Measurements from ENCODE around the gene DYNLL2.
"Not testable (repeated sequence)": the region's sequence is repeated elsewhere in the genome, so short reads cannot be mapped to it uniquely, and the experiment has no call there.

Gene DYNLL2

DNA sequence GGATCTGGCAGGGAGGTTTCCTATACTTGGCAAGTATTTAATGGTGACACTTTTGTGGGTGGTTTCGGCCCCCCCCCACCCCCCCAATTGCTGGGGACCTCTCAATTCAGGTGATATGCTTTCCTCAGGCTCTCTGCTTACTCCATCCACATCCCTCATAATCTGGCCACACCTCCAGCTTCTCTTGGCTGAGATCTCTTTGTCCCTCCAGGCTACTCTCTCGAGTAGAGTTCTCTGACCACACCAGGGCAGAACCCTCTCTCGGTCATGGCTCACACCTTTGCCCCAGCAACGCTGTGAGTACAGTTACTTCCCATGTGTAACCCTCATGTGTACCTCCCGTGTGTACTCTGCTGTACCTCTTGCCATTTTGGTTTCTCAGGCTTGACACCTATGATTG, 42.1 kb upstream of the DYNLL2 start:
- no peak for ATAC-seq

DNA sequence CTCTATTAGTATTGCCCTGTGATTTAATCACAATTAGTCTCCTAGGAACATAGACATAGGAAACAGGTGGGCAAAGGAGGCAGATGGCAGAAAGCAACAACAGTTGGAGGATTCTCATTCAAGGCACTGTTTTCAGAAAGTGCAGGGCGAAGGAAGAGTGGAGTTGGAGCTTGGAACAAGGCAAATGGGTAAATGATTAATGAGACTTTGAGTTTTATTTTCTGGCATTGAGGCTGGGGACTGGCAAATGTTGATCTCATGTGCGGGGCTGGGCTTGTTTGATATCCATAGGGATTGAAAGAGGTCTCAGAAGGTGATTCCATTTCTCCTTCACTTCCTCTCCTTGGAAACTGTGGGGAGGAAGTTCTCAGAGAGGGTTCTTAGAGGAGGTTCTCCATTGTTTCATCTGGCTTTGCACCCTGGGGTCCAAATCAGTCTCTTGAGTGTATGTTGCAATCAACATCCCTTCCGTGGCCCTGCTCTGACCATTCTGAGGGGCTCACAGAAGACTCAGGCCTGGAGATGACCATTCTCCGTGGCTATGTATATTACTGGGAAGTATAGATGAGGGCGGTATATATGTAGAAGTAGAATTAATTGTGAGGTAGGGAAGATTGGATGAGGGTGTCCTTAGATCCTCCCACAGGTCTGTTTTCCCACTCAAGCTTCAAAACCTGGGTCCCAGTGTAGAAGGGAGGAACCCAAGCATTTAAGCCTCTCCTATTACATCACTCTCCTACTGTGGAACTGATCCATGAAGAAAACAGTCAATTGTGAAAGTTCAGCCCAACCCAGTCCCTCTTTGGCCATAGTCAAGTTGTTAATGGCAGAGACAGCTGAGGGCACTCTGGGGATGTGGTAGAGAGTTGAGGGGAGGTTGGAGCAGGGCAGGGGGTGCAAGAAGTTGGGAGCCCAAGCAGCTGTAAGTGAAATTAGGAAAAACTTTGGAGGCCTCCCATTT, 39.7 kb upstream of the DYNLL2 start:
- no peak for ATAC-seq
- no peak for TF ChIP-seq ZNF8 (CRISPR knock-in tag; IDR thresholded peaks at IDR 0.05)
- TF ChIP-seq CSDC2 (CRISPR knock-in tag; IDR thresholded peaks at IDR 0.05), result no peak
- TF ChIP-seq OSR1 (CRISPR knock-in tag; IDR thresholded peaks at IDR 0.05), result no peak
- no peak for TF ChIP-seq PPARA (CRISPR knock-in tag; IDR thresholded peaks at IDR 0.05; ENCODE audit: borderline replicate concordance)
- TF ChIP-seq, protein P1, sequence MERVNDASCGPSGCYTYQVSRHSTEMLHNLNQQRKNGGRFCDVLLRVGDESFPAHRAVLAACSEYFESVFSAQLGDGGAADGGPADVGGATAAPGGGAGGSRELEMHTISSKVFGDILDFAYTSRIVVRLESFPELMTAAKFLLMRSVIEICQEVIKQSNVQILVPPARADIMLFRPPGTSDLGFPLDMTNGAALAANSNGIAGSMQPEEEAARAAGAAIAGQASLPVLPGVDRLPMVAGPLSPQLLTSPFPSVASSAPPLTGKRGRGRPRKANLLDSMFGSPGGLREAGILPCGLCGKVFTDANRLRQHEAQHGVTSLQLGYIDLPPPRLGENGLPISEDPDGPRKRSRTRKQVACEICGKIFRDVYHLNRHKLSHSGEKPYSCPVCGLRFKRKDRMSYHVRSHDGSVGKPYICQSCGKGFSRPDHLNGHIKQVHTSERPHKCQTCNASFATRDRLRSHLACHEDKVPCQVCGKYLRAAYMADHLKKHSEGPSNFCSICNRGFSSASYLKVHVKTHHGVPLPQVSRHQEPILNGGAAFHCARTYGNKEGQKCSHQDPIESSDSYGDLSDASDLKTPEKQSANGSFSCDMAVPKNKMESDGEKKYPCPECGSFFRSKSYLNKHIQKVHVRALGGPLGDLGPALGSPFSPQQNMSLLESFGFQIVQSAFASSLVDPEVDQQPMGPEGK (CRISPR knock-in tag; IDR thresholded peaks at IDR 0.05; ENCODE audit: borderline replicate concordance), result no peak
- TF ChIP-seq SNAI2 (CRISPR knock-in tag; IDR thresholded peaks at IDR 0.05), result no peak
- TF ChIP-seq TOX (CRISPR knock-in tag; IDR thresholded peaks at IDR 0.05; ENCODE audit: borderline replicate concordance), result no peak
- TF ChIP-seq ARNTL (CRISPR knock-in tag; IDR thresholded peaks at IDR 0.05; ENCODE audit: borderline replicate concordance, low read depth), result no peak
- TF ChIP-seq ZFP3 (CRISPR knock-in tag; IDR thresholded peaks at IDR 0.05), result no peak
- TF ChIP-seq TCF4 (CRISPR knock-in tag; IDR thresholded peaks at IDR 0.05; ENCODE audit: borderline replicate concordance), result no peak
- no peak for TF ChIP-seq ZC3H10 (CRISPR knock-in tag; IDR thresholded peaks at IDR 0.05)
- TF ChIP-seq, protein P2, sequence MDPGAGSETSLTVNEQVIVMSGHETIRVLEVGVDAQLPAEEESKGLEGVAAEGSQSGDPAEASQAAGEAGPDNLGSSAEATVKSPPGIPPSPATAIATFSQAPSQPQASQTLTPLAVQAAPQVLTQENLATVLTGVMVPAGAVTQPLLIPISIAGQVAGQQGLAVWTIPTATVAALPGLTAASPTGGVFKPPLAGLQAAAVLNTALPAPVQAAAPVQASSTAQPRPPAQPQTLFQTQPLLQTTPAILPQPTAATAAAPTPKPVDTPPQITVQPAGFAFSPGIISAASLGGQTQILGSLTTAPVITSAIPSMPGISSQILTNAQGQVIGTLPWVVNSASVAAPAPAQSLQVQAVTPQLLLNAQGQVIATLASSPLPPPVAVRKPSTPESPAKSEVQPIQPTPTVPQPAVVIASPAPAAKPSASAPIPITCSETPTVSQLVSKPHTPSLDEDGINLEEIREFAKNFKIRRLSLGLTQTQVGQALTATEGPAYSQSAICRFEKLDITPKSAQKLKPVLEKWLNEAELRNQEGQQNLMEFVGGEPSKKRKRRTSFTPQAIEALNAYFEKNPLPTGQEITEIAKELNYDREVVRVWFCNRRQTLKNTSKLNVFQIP (CRISPR knock-in tag; IDR thresholded peaks at IDR 0.05; ENCODE audit: borderline replicate concordance, low read depth), result no peak
- no peak for TF ChIP-seq RARB (CRISPR knock-in tag; IDR thresholded peaks at IDR 0.05)

More for the DNA sequence above, 42.1 kb upstream of the DYNLL2 start:
- TF ChIP-seq, protein P3, sequence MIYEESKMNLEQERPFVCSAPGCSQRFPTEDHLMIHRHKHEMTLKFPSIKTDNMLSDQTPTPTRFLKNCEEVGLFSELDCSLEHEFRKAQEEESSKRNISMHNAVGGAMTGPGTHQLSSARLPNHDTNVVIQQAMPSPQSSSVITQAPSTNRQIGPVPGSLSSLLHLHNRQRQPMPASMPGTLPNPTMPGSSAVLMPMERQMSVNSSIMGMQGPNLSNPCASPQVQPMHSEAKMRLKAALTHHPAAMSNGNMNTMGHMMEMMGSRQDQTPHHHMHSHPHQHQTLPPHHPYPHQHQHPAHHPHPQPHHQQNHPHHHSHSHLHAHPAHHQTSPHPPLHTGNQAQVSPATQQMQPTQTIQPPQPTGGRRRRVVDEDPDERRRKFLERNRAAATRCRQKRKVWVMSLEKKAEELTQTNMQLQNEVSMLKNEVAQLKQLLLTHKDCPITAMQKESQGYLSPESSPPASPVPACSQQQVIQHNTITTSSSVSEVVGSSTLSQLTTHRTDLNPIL (CRISPR knock-in tag; IDR thresholded peaks at IDR 0.05; ENCODE audit: low read depth), result no peak
- TF ChIP-seq, protein P4, sequence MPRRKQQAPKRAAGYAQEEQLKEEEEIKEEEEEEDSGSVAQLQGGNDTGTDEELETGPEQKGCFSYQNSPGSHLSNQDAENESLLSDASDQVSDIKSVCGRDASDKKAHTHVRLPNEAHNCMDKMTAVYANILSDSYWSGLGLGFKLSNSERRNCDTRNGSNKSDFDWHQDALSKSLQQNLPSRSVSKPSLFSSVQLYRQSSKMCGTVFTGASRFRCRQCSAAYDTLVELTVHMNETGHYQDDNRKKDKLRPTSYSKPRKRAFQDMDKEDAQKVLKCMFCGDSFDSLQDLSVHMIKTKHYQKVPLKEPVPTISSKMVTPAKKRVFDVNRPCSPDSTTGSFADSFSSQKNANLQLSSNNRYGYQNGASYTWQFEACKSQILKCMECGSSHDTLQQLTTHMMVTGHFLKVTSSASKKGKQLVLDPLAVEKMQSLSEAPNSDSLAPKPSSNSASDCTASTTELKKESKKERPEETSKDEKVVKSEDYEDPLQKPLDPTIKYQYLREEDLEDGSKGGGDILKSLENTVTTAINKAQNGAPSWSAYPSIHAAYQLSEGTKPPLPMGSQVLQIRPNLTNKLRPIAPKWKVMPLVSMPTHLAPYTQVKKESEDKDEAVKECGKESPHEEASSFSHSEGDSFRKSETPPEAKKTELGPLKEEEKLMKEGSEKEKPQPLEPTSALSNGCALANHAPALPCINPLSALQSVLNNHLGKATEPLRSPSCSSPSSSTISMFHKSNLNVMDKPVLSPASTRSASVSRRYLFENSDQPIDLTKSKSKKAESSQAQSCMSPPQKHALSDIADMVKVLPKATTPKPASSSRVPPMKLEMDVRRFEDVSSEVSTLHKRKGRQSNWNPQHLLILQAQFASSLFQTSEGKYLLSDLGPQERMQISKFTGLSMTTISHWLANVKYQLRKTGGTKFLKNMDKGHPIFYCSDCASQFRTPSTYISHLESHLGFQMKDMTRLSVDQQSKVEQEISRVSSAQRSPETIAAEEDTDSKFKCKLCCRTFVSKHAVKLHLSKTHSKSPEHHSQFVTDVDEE (CRISPR knock-in tag; IDR thresholded peaks at IDR 0.05), result no peak

DNA sequence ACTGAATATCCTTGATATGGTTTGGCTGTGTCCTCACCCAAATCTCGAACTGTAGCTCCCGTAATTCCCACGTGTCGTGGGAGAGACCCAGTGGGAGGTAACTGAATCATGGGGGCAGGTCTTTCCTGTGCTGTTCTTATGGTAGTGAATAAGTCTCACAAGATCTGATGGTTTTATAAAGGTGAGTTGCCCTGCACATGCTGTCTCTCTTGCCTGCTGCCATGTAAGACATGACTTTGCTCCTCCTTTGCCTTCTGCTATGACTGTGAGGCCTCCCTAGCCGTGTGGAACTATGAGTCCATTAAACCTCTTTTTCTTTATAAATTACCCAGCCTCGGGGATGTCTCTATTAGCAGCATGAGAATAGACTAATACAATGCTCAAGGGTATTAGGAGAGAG, 39.0 kb upstream of the DYNLL2 start:
- ATAC-seq, result not testable (repeated sequence)

DNA sequence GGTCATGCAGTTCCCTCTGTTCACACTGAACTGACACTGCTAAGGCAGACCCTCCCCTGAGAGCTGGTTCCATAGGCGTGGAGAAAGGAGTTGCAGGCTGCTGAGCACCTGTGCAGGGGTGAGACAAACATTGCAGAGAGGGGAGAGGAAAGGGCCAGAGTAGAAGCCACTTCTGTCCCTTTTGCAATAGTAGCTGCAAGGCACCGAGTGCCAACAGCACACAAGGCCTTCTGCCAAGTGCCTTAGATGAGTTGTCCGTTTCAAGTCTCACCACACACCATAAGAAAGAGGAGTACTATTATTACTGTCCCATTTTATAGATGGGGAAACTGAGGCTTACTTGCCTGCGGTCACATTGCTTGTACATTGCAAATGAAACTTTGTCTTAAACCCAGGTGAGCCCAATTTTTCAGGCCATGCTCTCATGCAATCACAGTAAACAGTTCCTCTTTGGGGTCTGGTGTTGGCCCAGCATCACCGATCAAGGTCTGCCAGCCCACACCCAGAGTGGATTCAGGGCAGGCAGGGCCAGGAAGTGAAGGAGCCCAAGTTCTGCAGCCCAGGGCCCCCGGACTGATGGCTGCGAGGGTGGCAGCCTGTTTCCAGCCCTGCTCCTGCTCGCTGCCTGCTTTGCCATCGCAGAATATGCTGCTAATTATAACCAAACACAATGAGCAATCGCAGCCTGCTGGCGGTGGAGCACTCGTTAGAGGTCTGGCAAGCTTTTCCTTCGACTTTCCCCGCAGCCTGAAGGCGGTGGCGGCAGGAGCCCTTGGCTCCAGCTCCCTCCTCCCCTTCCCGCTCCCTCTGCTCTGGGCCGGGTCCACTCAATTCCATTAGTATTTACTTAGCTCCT, 36.8 kb upstream of the DYNLL2 start:
- TF ChIP-seq, protein P2 (CRISPR knock-in tag; IDR thresholded peaks at IDR 0.05; ENCODE audit: borderline replicate concordance, low read depth), result no peak
- TF ChIP-seq RARB (CRISPR knock-in tag; IDR thresholded peaks at IDR 0.05) (no peak), ZNF8 (CRISPR knock-in tag; IDR thresholded peaks at IDR 0.05) (no peak), ZFP3 (CRISPR knock-in tag; IDR thresholded peaks at IDR 0.05) (no peak), OSR1 (CRISPR knock-in tag; IDR thresholded peaks at IDR 0.05) (no peak), ESRRG (CRISPR knock-in tag; IDR thresholded peaks at IDR 0.05) (no peak), TCF4 (CRISPR knock-in tag; IDR thresholded peaks at IDR 0.05; ENCODE audit: borderline replicate concordance) (no peak), SNAI2 (CRISPR knock-in tag; IDR thresholded peaks at IDR 0.05) (no peak)
- TF ChIP-seq, protein P5, sequence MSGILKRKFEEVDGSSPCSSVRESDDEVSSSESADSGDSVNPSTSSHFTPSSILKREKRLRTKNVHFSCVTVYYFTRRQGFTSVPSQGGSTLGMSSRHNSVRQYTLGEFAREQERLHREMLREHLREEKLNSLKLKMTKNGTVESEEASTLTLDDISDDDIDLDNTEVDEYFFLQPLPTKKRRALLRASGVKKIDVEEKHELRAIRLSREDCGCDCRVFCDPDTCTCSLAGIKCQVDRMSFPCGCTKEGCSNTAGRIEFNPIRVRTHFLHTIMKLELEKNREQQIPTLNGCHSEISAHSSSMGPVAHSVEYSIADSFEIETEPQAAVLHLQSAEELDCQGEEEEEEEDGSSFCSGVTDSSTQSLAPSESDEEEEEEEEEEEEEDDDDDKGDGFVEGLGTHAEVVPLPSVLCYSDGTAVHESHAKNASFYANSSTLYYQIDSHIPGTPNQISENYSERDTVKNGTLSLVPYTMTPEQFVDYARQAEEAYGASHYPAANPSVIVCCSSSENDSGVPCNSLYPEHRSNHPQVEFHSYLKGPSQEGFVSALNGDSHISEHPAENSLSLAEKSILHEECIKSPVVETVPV (CRISPR knock-in tag; IDR thresholded peaks at IDR 0.05), result no peak
- no peak; the same call in 2 of the 3 replicates for ATAC-seq
